Adrenal gland (tissue), 12 donors: ENCODE data around the gene CPED1. TPM values are rescaled to one million over a fixed set of nuclear protein-coding genes. Genes with fewer than 3 reads are reported as not detected.

Experiments
- DNase-seq, 7 donors: peaks; one replicate each; pipeline ENCODE4 v3.0.0-alpha.2; 2019 to 2020
- H3K27ac ChIP-seq, 5 donors: fragments of 200-600 bp; sonication (generic) in 4 of 5; 1 replicate in 3 of 5; 2 replicates in 2 of 5; pipeline versions ENCODE4 v1.5.1 to v1.8.0; 2016 to 2020; ENCODE audit warnings: mild to moderate bottlenecking in 1 of 5
- H3K27me3 ChIP-seq: fragments of 200-600 bp; 2 replicates; pipeline ENCODE4 v1.8.0; 2021
- H3K36me3 ChIP-seq, 2 donors: fragments of 200-600 bp; replicated peaks in 1 of 2; 1 replicate in 1 of 2; 2 replicates in 1 of 2; pipeline versions ENCODE4 v1.5.1 to v1.8.0; 2018 to 2022
- H3K4me1 ChIP-seq, 2 donors: fragments of 200-600 bp; replicated peaks in 1 of 2; 1 replicate in 1 of 2; 2 replicates in 1 of 2; pipeline versions ENCODE4 v1.5.1 to v1.8.0; 2018 to 2021
- H3K4me3 ChIP-seq, 4 donors: fragments of 200-600 bp; sonication (generic) in 3 of 4; one replicate each; pipeline ENCODE4 v1.5.1; 2016 to 2018
- H3K9me3 ChIP-seq, 3 donors: fragments of 200-600 bp; sonication (generic) in 1 of 3; replicated peaks in 1 of 3; 1 replicate in 2 of 3; 2 replicates in 1 of 3; pipeline versions ENCODE4 v1.5.1 to v1.8.0; 2016 to 2021
- POLR2A ChIP-seq, 2 donors: fragments of 450-650 bp; IDR thresholded peaks; one replicate each; pipeline ENCODE4 v1.6.1; 2017; ENCODE audit warnings: antibody characterized with exemption in 2 of 2, mild to moderate bottlenecking in 2 of 2, moderate library complexity in 1 of 2
- WGBS, 4 donors: extraction: QIAGEN DNeasy Blood & Tissue Kit in 2 of 4; methylation state at CpG; one replicate each; pipeline versions ENCODE4 v1.1.5 to v1.1.7; 2013 to 2017; 5-methylcytosine and 5-hydroxymethylcytosine counted together
- intact Hi-C, 2 donors: fragments of 100-400 bp; cut with DNase I; formaldehyde crosslinking; loops; one replicate each; pipeline versions ENCODE4 v1.14.1 to v1.15.0; 2022 to 2023
- polyA plus RNA-seq, 3 donors: library from polyadenylated mRNA; stranded (reverse); fragments of 200-250 nt in 2 of 3; fragments of 350-450 nt in 1 of 3; fragmentation: Illumina TruSeq in 1 of 3; extraction: RNeasy Lipid Tissue Mini Kit (QIAGEN cat#74804) in 1 of 3; gene quantifications; one replicate each; pipeline ENCODE4 v1.2.3, GENCODE V29; 2013 to 2014
- total RNA-seq, 9 donors: library from RNA; depleted of rRNA in 4 of 9; stranded (reverse); fragments of >200 nt in 4 of 9; fragments of 120-200 nt in 1 of 9; fragmentation: NEBNext Ultra II Directional in 1 of 9; extraction: Animal tissue kit (Norgen Biotek cat#: 25700) in 1 of 9; gene quantifications; one replicate each; pipeline versions ENCODE4 v1.1.0 to v1.2.4, GENCODE V29; 2013 to 2023
- TF ChIP-seq, protein P1 (sequence below), 6 experiments: fragments of 450-650 bp in 4 of 6; fragments of 200-600 bp in 2 of 6; sonication (generic) in 1 of 6; IDR thresholded peaks; 1 replicate in 5 of 6; 2 replicates in 1 of 6; pipeline versions ENCODE4 v1.5.1 to v1.8.0; 2016 to 2021; ENCODE audit warnings: antibody characterized with exemption in 6 of 6, mild to moderate bottlenecking in 2 of 6, moderate library complexity in 1 of 6
- donor health status: healthy with polysubstance abuse.
- donor health status: Bipolar disorder and iron deficiency.
- donor health status: DM: yes; HTN: yes; CAD: no.
- donor health status: DM: no; HTN: no; CAD: no.
- donor health status: DM: no; HTN: no; CAD: no.
- donor health status: DM: yes; HTN: yes; CAD: no.

The CPED1 gene
- total and polyA plus RNA-seq, 12 donors: 5.2 to 72.2 (median 40.7) TPM

DNA sequence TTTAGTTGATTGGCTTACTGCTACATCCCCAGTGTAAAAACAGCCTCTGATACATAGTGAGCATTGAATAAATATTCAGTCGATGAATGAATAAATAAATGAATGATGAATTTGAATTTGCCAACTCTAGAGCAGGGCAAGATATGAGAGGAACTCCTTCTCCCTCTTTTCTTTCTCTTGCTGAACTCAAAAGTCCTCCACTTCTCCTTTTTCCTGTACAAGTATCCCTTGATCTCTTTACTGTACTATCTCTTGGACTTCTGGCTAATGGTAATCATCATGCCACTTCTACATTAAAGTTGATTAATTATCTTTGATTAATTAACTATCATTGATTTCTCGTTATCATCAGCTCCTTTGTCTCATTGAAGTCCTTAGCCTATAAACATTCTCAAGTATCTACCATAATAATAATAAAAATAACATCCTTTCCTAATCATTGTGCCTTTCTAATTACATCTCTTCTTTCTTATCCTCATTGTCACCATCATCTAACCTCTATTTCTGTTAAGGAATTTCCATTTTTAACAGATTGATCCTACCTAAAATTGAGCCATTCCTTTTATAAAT lies 10.6 kb downstream of the CPED1 start:
- no peaks in the 10 kb centered on the region for H3K27me3 ChIP-seq
- peak overlapping the region in 1 of 5 donors; percentile 45 for H3K27ac ChIP-seq
- H3K9me3 ChIP-seq: no peaks in the 10 kb centered on the region
- H3K4me3 ChIP-seq: no peak overlapping the region
- no peaks in the 10 kb centered on the region for H3K36me3 ChIP-seq
- intact Hi-C loops: no loop called here
- H3K4me1 ChIP-seq: peaks cover 0 to 46% of the 10 kb centered on the region in 2 donors
- DNase-seq: no peak
- WGBS, 4 donors: 71 to 85% (median 84%) methylated on average over 2 of the region's 2 CpGs
- no peak for TF ChIP-seq POLR2A (IDR thresholded peaks at IDR 0.05)
- TF ChIP-seq, protein P1, sequence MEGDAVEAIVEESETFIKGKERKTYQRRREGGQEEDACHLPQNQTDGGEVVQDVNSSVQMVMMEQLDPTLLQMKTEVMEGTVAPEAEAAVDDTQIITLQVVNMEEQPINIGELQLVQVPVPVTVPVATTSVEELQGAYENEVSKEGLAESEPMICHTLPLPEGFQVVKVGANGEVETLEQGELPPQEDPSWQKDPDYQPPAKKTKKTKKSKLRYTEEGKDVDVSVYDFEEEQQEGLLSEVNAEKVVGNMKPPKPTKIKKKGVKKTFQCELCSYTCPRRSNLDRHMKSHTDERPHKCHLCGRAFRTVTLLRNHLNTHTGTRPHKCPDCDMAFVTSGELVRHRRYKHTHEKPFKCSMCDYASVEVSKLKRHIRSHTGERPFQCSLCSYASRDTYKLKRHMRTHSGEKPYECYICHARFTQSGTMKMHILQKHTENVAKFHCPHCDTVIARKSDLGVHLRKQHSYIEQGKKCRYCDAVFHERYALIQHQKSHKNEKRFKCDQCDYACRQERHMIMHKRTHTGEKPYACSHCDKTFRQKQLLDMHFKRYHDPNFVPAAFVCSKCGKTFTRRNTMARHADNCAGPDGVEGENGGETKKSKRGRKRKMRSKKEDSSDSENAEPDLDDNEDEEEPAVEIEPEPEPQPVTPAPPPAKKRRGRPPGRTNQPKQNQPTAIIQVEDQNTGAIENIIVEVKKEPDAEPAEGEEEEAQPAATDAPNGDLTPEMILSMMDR (IDR thresholded peaks at IDR 0.05): no peak

DNA sequence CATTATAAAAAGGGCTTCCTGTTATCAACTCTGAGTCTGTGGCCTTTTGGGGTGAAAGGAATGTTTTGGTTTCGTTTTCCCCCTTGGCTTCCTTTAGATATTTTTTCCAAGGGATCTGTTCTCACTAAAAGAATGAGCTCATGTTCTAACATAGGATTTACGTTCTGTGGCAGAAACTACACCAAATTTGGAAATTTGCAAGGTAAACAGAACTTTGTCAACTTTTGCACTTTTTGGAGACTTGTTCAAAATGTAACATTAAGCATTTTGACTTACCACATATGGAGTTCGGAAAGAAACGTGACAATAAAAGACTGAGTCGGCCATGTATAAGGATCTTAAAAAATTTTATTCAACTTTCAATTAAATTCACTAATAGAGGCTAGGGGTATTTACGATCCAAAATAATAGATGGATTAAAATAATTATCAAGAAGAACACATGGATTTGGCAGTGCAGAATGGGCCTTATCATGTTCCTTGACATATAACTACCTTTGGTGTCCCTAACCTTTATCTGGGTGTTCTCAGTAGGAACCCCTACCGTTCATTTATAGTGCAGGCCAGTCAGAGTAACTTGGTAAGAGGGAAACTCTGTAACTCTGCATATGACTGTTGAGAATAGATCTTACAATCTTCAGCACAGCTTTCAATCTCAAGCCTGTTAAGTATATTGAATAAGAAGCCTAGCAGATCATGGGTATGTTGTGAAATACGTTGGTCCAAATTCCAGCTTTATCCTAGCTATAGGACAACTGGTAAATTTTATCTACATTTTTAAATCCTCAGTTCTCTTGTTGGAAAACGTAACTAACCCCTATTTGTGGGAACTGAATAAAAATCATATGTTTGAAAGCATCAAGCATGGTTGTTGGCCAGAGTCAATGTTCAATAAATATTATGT lies 11.8 kb downstream of the CPED1 start:
- Histone ChIP-seq H3K36me3 (no peaks in the 10 kb centered on the region), H3K4me3 (peak overlapping the region in 1 of 4 donors; percentile 24), H3K4me1 (peaks cover 0 to 44% of the 10 kb centered on the region in 2 donors), H3K9me3 (no peaks in the 10 kb centered on the region), H3K27me3 (no peaks in the 10 kb centered on the region), H3K27ac (peak overlapping the region in 3 of 5 donors; percentile 1 to 27 (median 24))
- no peak for DNase-seq
- no peak for TF ChIP-seq POLR2A (IDR thresholded peaks at IDR 0.05)
- TF ChIP-seq, protein P1 (IDR thresholded peaks at IDR 0.05): no peak
- 47 to 60% (median 52%) methylated on average over 9 of the region's 9 CpGs for WGBS, 4 donors
- intact Hi-C loops: no loop called here

GRCh38 chr7:121001234-121001906 lies 12.9 kb downstream of the CPED1 start:
- H3K27me3 ChIP-seq: no peaks in the 10 kb centered on the region
- no peaks in the 10 kb centered on the region for H3K9me3 ChIP-seq
- peaks cover 0 to 50% of the 10 kb centered on the region in 2 donors for H3K4me1 ChIP-seq
- WGBS, 4 donors: 58 to 77% (median 75%) methylated on average over 3 of the region's 3 CpGs
- intact Hi-C loops: no loop called here
- H3K27ac ChIP-seq: no peak overlapping the region
- DNase-seq: no peak
- no peak overlapping the region for H3K4me3 ChIP-seq
- TF ChIP-seq, protein P1 (IDR thresholded peaks at IDR 0.05): no peak
- no peak for TF ChIP-seq POLR2A (IDR thresholded peaks at IDR 0.05)
- no peaks in the 10 kb centered on the region for H3K36me3 ChIP-seq
